ENCODE results near the gene GALNT17. TPM values are rescaled to one million over a fixed set of nuclear protein-coding genes. Genes with fewer than 3 reads are reported as not detected.

Gene GALNT17
- total and polyA plus RNA-seq, 12 donors = 15.1 to 87.0 (median 55.4) TPM

- WGBS, 2 donors = 93 to 94% methylated on average over 2 of the region's 2 CpGs
- peaks cover 0 to 38% (median 18%) of the 10 kb centered on the region in 9 donors for H3K4me1 ChIP-seq
- ATAC-seq (peak in 4 of 8 donors; percentile 15 to 46 (median 34)), DNase-seq (no peak)
- intact Hi-C loops (cut with DNase I) = loop anchor here in 4 of 10 donors (5.0 to 10.0 kb wide), 4 partner anchors 80 to 273 kb away; partner anchors contain the start of gene GALNT17 (in 2 of the 4)
- peaks cover 0 to 8% (median 0%) of the 10 kb centered on the region in 11 donors for H3K9me3 ChIP-seq
- H3K27ac ChIP-seq = peak overlapping the region in 3 of 10 donors; percentile 28 to 40 (median 31)
- TF ChIP-seq CTCF (IDR thresholded peaks at IDR 0.05) = no peak
- H3K4me3 ChIP-seq = no peak overlapping the region
- H3K27me3 ChIP-seq = no peaks in the 10 kb centered on the region
- no peaks in the 10 kb centered on the region for H3K36me3 ChIP-seq
These were observed 272.9 kb downstream of the GALNT17 start for GRCh38 chr7:71404726-71405345.

GRCh38 chr7:71408271-71408670, 276.3 kb downstream of the GALNT17 start:
- H3K4me1 ChIP-seq = peaks cover 0 to 28% (median 10%) of the 10 kb centered on the region in 9 donors
- H3K9me3 ChIP-seq = peaks cover 0 to 17% (median 0%) of the 10 kb centered on the region in 11 donors
- intact Hi-C loops (cut with DNase I) = loop anchor here in 4 of 10 donors (5.0 to 10.0 kb wide), 4 partner anchors 83 to 276 kb away; partner anchors contain the start of gene GALNT17 (in 2 of the 4)
- WGBS, 2 donors = 31 to 44% methylated on average over 6 of the region's 6 CpGs
- H3K27me3 ChIP-seq = no peaks in the 10 kb centered on the region
- no peak for TF ChIP-seq CTCF (IDR thresholded peaks at IDR 0.05)
- H3K4me3 ChIP-seq = no peak overlapping the region
- DNase-seq (peak; percentile 66 to 75), ATAC-seq (peak; percentile 88 to 98 (median 95))
- no peaks in the 10 kb centered on the region for H3K36me3 ChIP-seq
- peak overlapping the region in 5 of 10 donors; percentile 45 to 72 (median 57) for H3K27ac ChIP-seq

GRCh38 chr7:71409550-71410157, 277.7 kb downstream of the GALNT17 start:
- no peak for ATAC-seq
- TF ChIP-seq CTCF (IDR thresholded peaks at IDR 0.05) = no peak
- 72 to 77% methylated on average over 3 of the region's 3 CpGs for WGBS, 2 donors
- no peak overlapping the region for H3K4me3 ChIP-seq
- intact Hi-C loops (cut with DNase I) = loop anchor here in 5 of 10 donors (5.0 to 10.0 kb wide), 6 partner anchors 85 to 277 kb away; partner anchors contain the start of gene GALNT17 (in 2 of the 5)
- peaks cover 0 to 24% (median 0%) of the 10 kb centered on the region in 11 donors for H3K9me3 ChIP-seq
- H3K27ac ChIP-seq = no peak overlapping the region
- no peaks in the 10 kb centered on the region for H3K27me3 ChIP-seq
- no peaks in the 10 kb centered on the region for H3K36me3 ChIP-seq
- H3K4me1 ChIP-seq = peaks cover 0 to 20% (median 9%) of the 10 kb centered on the region in 9 donors
- DNase-seq = no peak

GRCh38 chr7:71411475-71411874, 279.5 kb downstream of the GALNT17 start:
- Histone ChIP-seq H3K36me3 (no peaks in the 10 kb centered on the region), H3K9me3 (peaks cover 0 to 25% (median 0%) of the 10 kb centered on the region in 11 donors), H3K27me3 (no peaks in the 10 kb centered on the region), H3K4me3 (no peak overlapping the region), H3K27ac (no peak overlapping the region), H3K4me1 (peaks cover 0 to 22% (median 11%) of the 10 kb centered on the region in 9 donors)
- 74 to 78% methylated on average over 3 of the region's 3 CpGs for WGBS, 2 donors
- intact Hi-C loops (cut with DNase I) = loop anchor here in 2 of 10 donors (5.0 to 10.0 kb wide), 2 partner anchors 147 to 251 kb away; no protein-coding TSS in a partner anchor
- no peak for TF ChIP-seq CTCF (IDR thresholded peaks at IDR 0.05)
- no peak for DNase-seq
- no peak for ATAC-seq
